Esophagus mucosa (tissue), 1 donor: ENCODE results near the gene MRO. TPM values are rescaled to one million over a fixed set of nuclear protein-coding genes. Genes with fewer than 3 reads are reported as not detected.
"Not testable (repeated sequence)": the region's sequence is repeated elsewhere in the genome, so short reads cannot be mapped to it uniquely, and the experiment has no call there.

ENCODE experiments used
- ATAC-seq: fragments of 200-7000 bp; cut with Tn5 transposase; one replicate; pipeline ENCODE4 v1.9.1; 2020
- total RNA-seq: library from RNA; stranded (reverse); gene quantifications from one replicate; pipeline ENCODE4 v1.2.4, GENCODE V29; 2023
- donor health status: DM: yes; HTN: yes; CAD: no.

Gene MRO
- total RNA-seq, result not detected

GRCh38 chr18:50819728-50820378 lies at the start of gene MRO:
MRO (minus strand) TSS chr18:50820016; CDS start chr18:50809400, 10,616 bp downstream.
- ATAC-seq, result peak; percentile 84

GRCh38 chr18:50869150-50869549 lies 49.3 kb upstream of the MRO start:
- peak; percentile 49 for ATAC-seq

GRCh38 chr18:50866765-50867164 lies 46.9 kb upstream of the MRO start:
- no peak for ATAC-seq

GRCh38 chr18:50863840-50864375 lies 44.1 kb upstream of the MRO start:
- no peak for ATAC-seq

GRCh38 chr18:50862401-50862800 lies 42.6 kb upstream of the MRO start:
- ATAC-seq, result no peak

GRCh38 chr18:50861617-50862016 lies 41.8 kb upstream of the MRO start:
- ATAC-seq, result no peak

- no peak for ATAC-seq
Observed at GRCh38 chr18:50859793-50860555, 40.2 kb upstream of the MRO start.

- ATAC-seq, result no peak
Observed at GRCh38 chr18:50857694-50858093, 37.9 kb upstream of the MRO start.

GRCh38 chr18:50857166-50857565 lies 37.4 kb upstream of the MRO start:
- ATAC-seq, result not testable (repeated sequence)

- no peak for ATAC-seq
Observed at GRCh38 chr18:50855976-50856757, 36.4 kb upstream of the MRO start.

GRCh38 chr18:50853863-50854271 lies 34.1 kb upstream of the MRO start:
- peak; percentile 97 for ATAC-seq

GRCh38 chr18:50850307-50851065 lies 30.7 kb upstream of the MRO start:
- no peak for ATAC-seq

GRCh38 chr18:50849419-50849821 lies 29.6 kb upstream of the MRO start:
- ATAC-seq, result no peak

GRCh38 chr18:50848991-50849390 lies 29.2 kb upstream of the MRO start:
- ATAC-seq, result no peak

GRCh38 chr18:50848061-50848551 lies 28.3 kb upstream of the MRO start:
- no peak for ATAC-seq

GRCh38 chr18:50847192-50847591 lies 27.4 kb upstream of the MRO start:
- no peak for ATAC-seq

GRCh38 chr18:50844960-50845359 lies 25.1 kb upstream of the MRO start:
- ATAC-seq, result no peak

GRCh38 chr18:50844554-50844953 lies 24.7 kb upstream of the MRO start:
- no peak for ATAC-seq

- no peak for ATAC-seq
Observed at GRCh38 chr18:50842846-50843245, 23.0 kb upstream of the MRO start.

GRCh38 chr18:50839996-50840395 lies 20.2 kb upstream of the MRO start:
- no peak for ATAC-seq

GRCh38 chr18:50839341-50839740 lies 19.5 kb upstream of the MRO start:
- ATAC-seq, result no peak

- ATAC-seq, result peak; percentile 71
Observed at GRCh38 chr18:50836521-50836957, 16.7 kb upstream of the MRO start.
